Activated CD8-positive, alpha-beta memory T cell treated with anti-CD3 and anti-CD28 coated beads for 4 hours (primary cell): Measurements from ENCODE around the gene PITPNM3.

ENCODE experiments used
- DNase-seq, 2 donors: peaks; one replicate each; pipeline ENCODE4 v3.0.0-alpha.2; 2020; ENCODE audit warnings: low read depth in 2 of 2

Gene PITPNM3

DNA sequence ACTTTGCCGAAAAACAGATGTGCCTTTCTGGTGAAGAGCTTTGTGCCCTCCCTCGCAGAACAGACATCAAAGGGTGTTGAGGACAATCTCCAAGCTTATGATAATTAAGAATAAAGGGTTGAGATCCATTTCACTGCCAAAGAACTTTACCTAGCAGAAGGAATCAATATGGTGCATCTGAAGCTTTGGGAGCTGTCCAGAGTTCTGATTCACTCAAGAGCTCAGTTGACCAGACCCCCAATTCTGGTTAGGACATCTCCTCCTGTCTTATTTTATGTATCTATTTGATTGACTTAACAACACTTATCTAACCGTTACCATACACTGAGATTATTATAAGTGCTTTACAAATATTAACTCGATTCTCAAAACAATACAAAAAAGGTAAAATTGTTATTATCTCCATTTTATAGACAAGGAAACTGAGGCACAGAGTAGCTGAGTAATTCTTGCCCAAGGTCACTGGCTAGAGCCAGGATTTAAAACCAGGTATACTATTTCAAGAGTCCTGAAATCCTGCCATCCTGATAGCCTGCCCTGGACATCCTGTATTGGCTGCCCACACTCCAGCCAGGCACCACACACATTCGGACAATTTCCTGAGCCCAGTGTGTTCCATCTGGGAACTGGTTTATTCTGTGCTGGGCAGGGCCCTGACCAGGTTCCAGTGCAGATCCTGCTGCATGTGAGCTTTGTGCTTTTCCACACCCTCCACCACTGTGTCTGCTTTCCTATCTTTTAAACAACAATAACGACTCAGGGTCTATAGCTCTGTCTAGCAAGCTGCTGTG is 29.8 kb downstream of the PITPNM3 start:
- DNase-seq, result no peak

DNA sequence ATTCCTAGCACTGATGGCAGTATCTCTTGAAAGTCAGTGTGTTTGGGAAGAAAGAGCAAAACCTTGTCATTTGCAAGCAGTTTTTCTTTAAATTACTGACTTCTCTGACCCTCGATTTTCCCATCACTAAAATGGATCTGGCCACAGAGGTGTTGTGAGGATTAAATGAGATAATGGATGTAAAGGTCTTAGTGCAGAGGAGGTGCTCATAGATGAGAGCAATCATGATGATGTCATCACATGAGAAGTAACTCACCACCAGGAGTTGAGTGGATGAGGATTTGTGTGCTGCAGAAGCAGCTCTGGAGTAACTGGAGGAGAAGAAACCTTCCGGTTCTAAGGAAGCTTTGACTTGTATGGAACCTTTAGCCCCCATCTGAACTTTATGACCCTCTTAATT is 30.6 kb downstream of the PITPNM3 start:
- no peak for DNase-seq

DNA sequence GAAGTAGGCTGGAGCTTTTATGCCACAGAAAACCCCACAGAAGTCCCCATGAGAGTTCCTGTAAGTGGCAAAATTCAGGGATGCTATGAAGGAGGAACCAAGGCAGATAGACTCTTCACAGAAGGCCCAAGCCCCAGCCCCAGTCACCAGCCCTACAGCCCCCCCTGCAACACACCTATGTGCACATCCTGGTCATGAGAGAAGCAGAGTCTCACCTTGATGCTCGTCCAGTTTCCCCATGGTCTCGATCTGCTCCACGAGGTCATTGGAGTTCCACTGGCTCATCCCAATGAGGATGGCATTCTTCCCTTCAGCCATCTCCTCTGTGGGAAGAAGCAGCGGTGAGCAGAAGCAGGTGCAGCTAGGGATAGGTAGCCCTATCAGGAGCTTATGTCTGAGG is 31.2 kb downstream of the PITPNM3 start:
- DNase-seq, result no peak

DNA sequence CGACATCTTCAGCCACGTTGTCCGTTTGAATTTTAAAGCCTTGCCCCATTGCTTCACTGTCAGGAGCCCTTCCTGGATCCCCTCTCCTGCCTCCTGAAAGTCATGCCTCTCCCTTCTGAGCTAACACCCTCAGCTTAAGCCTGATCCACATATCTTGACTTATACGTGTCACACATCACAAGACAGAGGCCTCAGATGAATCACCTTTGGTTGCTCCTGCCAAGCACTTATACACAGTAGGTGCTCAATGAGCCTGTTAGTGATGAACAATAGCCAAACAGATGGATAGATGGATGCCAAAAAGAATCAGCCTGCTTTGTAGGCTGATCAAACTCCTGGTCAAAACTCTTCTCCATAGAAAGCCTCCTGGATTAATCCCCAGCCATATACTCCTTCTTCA is 31.8 kb downstream of the PITPNM3 start:
- DNase-seq, result no peak

DNA sequence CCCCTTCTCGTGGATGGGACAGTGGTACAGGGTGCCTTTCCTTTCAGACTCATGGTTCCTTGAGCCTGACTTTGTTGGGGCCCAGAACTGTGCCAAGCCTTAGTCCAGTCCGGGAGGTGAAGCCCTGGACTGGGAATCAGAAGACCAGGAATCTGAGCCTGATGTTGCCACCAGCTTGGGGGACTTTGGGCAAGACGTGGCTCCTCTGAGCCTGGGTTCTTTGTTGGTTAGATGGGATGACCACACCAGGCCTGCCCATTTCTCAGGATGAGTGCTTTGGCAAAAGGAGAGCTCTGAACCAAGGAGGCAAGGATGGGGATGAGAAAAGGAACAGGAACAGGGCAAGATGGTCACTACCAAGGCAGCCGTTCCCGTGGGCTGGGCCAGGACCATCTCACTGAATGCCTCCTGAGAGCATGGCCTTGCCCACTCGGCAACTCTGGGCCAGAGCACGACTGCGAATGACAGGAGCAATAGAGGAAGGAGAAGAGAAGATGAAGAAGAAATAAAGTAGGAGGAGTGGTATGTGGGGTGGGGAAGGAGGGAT is 32.5 kb downstream of the PITPNM3 start:
- no peak for DNase-seq

DNA sequence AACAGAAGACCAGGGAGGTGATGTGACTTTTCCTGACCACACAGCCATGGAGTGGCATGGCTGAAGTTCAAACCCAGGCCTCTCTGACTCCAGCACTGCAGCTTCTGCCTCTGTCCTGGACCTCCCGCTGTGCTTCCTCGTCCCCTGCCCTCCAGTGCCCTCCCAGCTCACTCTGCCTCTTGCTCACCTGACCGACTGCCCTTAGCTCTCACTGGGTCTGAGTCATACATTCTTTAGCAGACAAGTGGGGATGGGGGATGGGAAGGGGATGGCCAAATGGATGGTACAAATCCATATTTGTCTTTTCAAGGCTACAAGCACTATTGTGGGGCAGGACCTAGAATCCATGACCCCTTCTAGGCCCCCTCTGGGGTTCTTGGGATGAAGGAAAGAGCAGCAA is 33.0 kb downstream of the PITPNM3 start:
- DNase-seq, result no peak

DNA sequence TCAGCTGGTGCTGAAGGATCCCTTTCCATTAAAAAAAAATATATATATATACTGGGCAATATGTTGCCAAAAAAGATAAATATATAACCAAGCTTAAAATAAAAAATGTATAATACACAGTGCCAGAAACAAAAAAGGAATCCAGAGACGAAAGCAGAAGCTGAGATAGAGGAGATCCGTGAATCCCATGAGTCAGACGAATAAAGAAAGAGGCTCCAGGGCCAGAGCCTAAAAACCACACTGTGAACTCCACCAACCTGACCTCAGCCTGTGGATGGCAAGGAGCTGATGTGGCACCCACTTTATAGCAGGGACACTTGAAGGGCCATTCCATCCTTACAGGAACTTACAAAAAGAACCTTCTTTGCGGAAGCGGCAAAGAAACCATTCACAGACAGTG is 34.8 kb downstream of the PITPNM3 start:
- DNase-seq, result no peak

DNA sequence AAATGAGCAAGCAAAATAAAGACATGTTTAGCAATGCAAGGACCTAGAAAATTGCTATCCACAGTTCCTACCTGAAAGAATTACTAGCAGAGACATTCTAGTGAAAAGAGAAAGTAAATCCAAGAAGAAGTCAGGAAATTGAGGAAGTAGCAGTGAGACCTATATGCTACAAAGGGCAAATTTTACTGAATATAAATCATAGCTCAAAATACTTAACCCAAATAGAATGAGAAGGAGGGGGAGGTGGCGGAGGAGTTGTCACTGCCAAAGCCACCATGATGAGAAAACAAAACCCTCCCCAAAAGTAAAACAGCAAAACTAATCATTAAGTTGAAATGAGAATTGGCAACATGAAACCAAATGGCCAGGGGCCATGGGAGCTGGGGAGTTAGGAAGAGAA is 39.3 kb downstream of the PITPNM3 start:
- DNase-seq, result no peak

DNA sequence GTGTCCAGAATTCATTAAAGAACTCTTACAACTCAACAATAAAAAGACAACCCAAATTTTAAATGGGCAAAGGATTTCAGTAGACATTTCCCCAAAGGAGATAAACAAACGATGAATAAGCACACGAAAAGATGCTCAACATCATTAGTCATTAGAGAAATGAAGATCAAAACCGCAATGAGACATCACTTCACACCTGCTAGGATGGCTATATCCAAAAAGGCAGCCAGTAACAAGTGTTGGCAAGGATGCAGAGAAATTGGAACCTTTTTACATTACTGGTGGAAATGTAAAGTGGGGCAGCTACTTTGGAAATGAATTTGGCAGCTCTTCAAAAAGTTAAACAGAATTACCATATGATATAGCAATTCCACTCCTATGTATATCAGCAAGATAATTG is 42.0 kb downstream of the PITPNM3 start:
- no peak for DNase-seq

DNA sequence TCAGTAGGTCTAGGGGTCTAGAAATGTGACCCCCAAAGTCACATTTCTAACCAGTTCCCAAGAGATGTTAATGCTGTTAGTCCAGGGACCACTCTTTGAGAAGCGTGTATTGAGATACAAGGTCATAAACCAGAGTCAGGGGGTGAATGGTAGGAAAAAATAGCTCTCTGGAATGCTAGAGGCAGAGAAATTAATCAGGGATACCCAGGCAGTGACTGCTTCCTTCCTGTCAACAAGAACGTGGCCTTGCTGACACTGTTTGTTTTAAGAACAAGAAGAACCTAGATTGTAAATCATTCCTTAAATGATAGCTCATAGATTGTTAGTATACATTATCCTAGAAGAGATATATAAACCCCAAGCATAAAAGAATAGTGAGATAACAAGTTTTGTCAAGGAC is 43.8 kb downstream of the PITPNM3 start:
- DNase-seq, result no peak

DNA sequence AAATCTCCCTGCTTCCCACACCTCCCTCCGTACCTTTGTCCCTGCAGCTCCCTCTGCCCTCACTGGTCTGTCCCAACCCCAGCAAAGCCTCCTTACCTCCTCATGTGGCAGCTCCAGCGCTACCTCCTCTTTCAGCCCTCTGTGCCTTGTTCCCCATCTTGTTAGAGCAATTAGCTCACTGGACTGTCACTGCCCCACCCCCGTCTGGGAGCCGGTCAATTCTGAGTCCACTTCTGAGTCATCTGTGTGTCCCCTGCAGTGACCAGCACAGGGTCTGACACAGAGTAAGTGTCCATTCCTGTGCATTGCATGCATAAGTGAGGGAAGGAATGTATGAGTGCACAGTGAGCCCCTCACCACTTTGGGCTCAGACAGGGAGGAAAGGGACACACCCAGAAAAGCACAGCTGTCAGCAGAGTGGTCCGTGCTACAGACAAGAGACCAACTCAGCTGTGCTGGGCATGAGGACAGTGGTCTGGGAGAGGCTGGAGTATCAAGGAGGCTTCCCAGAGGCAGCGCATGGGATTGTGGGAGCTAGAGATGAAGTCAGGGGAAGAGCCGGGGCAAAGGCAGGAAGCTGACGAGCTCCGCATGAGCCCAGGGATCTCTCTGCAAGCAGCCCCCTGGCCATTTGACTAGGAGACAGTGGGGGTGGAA is 45.9 kb downstream of the PITPNM3 start:
- DNase-seq, result no peak

DNA sequence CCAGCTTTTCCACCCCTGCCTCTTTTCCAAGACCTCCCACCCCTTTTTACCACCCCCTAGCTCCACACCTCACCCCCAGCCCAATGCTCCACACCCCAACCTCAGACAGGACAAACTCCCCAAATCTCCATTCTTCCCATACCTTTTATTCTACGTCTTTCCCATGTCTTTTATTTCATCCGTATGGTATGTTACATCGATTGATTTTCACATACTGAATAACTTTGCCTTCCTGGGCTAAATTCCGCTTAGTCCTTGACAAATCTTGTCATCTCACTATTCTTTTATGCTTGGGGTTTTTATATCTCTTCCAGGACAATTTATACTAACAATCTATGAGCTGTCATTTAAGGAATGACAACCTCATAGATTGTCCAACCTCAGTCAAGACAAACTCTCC is 46.4 kb downstream of the PITPNM3 start:
- DNase-seq, result no peak

DNA sequence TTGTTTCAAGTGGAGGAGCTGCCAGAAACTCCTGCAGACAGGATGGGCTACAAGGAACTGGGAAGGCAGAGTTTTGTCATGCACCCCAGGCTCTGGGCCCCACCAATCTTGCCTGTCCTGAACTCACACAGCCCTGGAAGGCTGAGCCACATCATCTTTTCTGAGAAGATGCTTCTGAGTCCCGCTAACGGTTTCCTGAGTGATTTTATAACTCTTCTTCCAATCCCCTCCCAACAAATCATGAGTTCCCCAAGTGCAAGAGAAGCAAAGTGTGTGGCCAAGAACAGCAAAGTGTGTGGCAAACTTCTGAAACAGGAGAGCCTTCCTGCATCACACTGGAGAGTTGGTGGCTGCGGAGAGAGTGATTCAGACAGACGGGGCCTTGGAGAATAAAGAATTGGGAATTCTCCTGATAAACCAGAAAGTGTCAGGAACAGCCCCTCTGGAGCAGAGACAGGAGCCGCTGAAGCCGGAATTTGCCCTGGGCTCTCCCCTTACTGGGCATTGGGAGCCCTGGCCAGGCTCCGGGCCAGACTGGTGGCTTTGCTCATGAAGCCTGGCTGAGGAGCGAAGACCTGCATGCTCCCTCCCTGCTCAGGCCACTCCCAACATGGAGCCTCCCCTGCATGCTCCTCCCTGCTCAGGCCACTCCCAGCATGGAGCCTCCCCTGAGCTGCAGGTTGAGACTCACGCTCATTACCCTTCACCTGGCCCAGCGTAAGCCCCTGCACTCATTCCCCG is 47.2 kb downstream of the PITPNM3 start:
- no peak for DNase-seq

DNA sequence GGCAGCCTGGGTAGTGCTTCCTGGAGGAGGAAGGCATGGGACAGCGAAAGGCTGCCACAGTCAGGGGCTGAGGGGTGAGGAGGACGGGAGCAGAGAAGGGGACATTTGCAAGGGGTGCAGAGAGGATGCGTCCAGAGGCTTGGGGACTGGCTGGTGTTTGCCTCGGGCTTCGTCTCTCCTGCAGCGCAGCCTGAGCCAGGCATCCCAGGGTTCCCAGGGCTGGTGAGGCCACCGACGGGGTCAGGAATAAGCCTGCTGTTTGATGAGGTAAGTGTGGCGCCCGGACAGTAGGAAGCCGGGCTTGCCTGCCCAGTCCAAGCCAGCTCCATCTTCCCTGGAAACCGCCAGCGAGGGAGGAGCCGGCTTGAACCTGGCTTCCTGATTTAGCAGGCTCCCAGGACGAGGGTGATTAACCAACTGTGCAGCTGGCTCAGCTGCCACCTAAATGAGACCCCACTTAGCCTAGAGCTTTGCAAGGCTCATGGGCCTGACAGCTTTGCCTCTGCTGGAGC is 47.8 kb downstream of the PITPNM3 start:
- no peak for DNase-seq

DNA sequence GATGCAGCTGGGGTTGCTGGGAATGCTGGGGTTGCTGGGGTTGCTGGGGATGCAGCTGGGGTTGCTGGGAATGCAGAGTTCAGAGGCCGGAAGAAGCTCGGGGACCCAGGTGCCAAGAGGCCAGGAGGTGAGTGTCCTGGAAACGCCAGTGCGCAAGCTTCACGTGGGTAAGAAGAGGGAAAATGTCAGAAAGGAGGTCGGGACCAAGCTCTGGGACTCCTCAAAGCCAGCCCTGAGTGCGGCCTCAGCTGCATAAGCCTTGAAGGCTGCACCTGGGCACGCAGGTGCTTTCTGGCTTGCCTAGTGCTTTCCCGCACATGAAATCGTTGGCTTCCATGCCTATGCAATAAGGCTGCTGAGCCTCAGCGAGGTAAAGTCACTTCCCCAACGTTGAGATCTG is 48.3 kb downstream of the PITPNM3 start:
- DNase-seq, result no peak

DNA sequence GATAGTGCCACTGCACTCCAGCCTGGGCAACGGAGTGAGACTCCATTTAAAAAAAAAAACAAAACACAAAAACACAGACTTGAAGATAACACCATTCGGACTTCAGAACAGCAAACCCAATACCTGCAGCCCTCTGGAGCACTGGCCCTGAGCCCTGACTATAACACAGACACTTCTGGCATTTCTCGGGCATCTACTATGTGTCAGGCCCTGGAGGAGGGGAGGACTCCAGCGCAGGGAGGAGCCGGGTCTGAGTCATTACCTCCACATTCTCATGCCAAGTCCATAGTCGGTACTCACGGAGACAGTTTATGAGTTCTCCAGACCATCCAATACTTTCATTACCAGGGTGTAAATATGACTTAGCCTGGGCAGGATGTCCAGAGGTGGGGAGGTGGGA is 48.8 kb downstream of the PITPNM3 start:
- DNase-seq, result no peak

DNA sequence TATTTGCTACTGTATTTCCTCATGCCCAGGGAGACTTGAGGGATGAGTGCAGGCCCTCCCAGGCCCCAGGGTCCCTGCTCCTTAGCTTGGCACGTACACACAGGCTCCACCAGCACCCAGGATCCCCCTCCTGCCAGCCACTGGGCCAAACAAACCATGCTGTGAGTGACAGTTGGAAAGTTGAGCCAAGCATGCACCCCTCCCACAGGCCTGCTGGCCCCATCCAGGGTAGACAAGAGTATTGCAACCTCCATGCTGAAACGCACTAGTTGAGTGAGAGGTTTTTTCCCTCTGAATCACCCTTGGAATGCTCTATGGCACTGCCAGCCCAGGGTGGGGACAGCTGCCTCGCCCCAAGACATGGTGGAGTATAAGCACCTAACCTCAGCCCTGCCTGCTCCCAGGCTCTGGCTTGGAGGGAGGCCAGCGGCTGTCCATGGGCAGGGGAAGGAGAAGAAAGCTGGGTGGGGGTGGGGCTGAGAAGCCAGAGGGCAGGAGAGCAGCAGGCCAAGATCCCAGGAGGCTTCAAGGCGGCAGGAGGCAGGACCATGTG is 49.6 kb downstream of the PITPNM3 start:
- no peak for DNase-seq

DNA sequence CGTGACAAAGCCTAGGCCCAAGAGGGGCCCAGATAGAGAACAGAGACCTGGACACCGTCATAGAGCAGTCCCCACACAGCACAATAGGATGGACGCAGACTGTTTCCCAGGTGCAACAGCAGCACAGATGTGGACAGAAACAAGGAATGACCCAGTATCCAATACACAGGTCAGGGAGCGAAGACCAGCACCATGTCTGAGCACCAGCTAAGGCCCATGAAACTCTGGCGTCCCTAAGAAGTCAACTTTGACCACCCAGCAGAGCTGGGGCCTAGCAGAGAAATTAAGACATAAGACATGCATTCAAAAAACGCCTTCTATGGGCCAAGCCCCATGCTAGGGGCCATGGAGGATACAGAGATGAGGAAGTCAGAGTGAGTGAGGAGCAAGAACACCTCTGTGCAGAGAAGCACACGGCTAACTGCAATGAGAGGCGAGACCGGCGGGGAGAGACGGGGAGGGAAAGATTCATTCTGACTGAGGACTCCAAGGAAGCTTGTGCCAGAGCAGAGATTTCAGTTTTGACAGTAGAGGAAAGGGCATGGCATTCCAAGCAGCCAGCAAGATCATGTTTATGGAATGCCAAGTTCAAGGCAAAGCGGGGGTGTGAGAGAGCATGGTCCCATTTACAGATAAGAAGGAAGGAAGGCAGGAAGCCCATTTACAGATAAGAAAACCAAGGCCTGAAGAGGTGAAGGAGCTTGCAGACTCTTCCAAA is 50.8 kb downstream of the PITPNM3 start:
- DNase-seq, result no peak

DNA sequence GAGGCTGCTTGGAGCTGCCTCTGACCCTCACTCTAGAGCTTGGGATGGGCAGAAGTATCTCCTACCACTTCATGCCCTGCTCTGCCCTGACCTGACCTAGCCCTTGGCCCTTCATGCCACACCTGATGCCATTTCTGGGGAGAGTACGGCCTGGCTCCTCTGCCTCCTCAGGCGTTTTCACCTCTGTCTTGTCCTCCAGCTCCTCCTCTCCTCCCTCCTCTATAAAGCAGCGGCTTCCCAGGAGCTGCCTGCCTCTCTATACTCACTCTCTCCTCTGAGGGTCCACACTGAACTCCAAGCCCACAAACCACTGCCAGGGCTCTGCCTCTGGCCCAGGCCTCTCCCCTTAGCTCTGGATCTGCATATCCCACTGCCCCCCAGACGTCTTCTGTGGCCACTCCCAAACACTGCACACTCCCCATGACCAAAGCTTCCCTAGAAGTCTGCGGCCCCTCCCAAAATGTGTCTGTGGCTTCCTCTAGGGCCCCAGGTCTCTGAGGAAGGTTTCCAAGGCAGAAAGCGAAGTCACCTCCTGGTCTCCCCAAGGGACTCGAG is 52.6 kb downstream of the PITPNM3 start:
- no peak for DNase-seq

DNA sequence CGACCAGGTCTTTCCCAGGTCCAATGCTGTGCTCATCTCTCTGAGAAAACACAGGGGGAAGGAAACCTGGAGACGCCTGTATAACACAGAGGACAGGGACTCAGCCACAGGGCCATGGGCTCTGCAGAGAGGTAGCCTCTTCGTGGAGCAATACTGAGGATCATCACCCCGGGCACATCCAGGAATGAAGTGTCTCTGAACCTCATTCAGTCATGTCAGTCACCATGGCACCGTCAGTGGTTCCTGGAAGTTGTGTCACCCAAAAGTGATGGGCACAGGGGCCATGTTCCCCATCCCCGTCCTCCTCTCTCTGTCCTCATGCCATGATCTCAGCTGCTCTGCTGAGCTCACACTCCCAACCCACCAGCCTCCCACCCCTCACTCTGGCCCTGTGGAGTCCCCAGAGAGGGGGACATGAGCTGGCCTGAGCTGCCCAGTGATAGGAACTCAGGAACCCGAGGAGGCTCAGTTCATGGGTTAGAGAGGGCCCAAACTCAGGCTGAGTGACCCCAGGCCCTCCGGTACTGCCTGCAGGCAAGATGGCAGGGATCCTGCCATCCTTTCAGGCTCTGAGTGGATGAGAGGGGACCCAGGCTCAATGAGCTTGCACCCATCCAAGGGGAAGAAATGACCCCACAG is 53.4 kb downstream of the PITPNM3 start:
- DNase-seq, result no peak

DNA sequence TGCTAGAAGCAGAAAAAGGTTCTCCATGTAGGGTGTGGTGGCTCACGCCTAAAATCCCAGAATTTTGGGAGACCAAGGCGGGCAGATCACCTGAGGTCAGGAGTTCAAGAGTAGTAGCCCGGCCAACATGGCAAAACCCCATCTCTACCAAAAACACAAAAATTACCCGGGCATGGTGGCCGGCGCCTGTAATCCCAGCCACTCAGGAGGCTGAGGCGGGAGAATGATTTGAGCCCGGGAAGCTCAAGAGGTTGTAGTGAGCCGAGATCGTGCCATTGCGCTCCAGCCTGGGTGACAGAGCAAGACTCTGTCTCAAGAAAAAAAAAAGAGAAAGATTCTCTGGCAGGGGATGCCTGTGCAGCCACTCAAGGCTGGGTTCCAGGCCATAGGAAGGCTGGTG is 54.2 kb downstream of the PITPNM3 start:
- DNase-seq, result no peak
